HL-60 (cell line): ENCODE data around the gene LMBRD2.

Experiments
- CTCF ChIP-seq: IDR thresholded peaks from one replicate; pipeline ENCODE4 v1.5.1; 2011; ENCODE audit warnings: low read length, control low read depth, inconsistent platforms; ENCODE audit not compliant: insufficient read depth
- GABPA ChIP-seq: IDR thresholded peaks from 2 replicates; pipeline ENCODE4 v1.6.1; 2012; ENCODE audit warnings: low read depth
- POLR2AphosphoS5 ChIP-seq: IDR thresholded peaks from 2 replicates; pipeline ENCODE4 v1.6.1; 2012; ENCODE audit warnings: low read depth
- REST ChIP-seq: IDR thresholded peaks from 2 replicates; pipeline ENCODE4 v1.6.1; 2012; ENCODE audit warnings: low read depth; ENCODE audit not compliant: insufficient replicate concordance
- SPI1 ChIP-seq: IDR thresholded peaks from 2 replicates; pipeline ENCODE4 v1.6.1; 2012; ENCODE audit warnings: low read depth, mild to moderate bottlenecking, borderline replicate concordance

GRCh38 chr5:36151434-36152323 is at the start of gene LMBRD2, which contains the start of gene SKP2:
- TF ChIP-seq REST (no peak), POLR2AphosphoS5 (peak; percentile 74; the same call in 1 of the 2 replicates), CTCF (no peak), GABPA (peak; percentile 43; the same call in 1 of the 2 replicates), SPI1 (peak; percentile 67; the same call in 1 of the 2 replicates)
